GM12878 (cell line): ENCODE measurements around the gene CPEB1. TPM values are rescaled to one million over a fixed set of nuclear protein-coding genes. Genes with fewer than 3 reads are reported as not detected.

Experiments
- ATAC-seq: fragments of 200-7000 bp; cut with Tn5 transposase; 3 replicates; pipeline ENCODE4 v1.9.1; 2020; ENCODE audit warnings: mild to moderate bottlenecking, moderate library complexity
- BruUV-seq: library from RNA; stranded (reverse); fragments of 400-500 nt; replicated peaks from 2 replicates; lab custom pipeline; 2021; lab: Mats Ljungman, UMichigan
- CTCF ChIA-PET: fragments of 300-600 bp; sonication (Branson Sonifier 250); formaldehyde crosslinking; extraction: SDS; loops from one replicate; lab custom pipeline; 2021; ENCODE audit warnings: inconsistent platforms; lab: Yijun Ruan, JAX
- POLR2A ChIA-PET: fragments of 350-600 bp; formaldehyde crosslinking; extraction: SDS; loops from one replicate; lab custom pipeline; 2021; ENCODE audit warnings: inconsistent platforms; lab: Charles Lee
- RAD21 ChIA-PET: fragments of 300-600 bp; sonication (Branson Sonifier 250); formaldehyde crosslinking; loops from one replicate; lab custom pipeline; 2023; ENCODE audit warnings: antibody characterized with exemption; ENCODE audit not compliant: unreplicated experiment; lab: Charles Lee
- SMC1A ChIA-PET: fragments of 300-600 bp; sonication (Branson Sonifier 250); formaldehyde crosslinking; loops from one replicate; lab custom pipeline; 2023; ENCODE audit not compliant: unreplicated experiment, uncharacterized antibody; lab: Charles Lee
- DNase-seq: peaks from one replicate; pipeline ENCODE4 v3.0.0-alpha.2; 2011; ENCODE audit warnings: low read depth, low spot score
- FAIRE-seq: peaks from 3 replicates; lab custom pipeline; 2011; peaks lifted over from hg19 to GRCh38; lab: Jason Lieb, UNC
- H2AFZ ChIP-seq: 2 replicates; pipeline ENCODE4 v1.6.0; 2011; ENCODE audit warnings: low read depth, low read length, control low read depth; ENCODE audit not compliant: control insufficient read depth
- H3K27ac ChIP-seq: 2 replicates; pipeline ENCODE4 v1.5.1; 2011; ENCODE audit warnings: control low read depth; ENCODE audit not compliant: control insufficient read depth, insufficient read depth
- H3K27me3 ChIP-seq, 2 experiments: replicated peaks in 1 of 2; 2 replicates each; pipeline versions ENCODE4 v1.6.0 to v1.6.1; 2011; ENCODE audit warnings: low read length in 1 of 2; ENCODE audit not compliant: control insufficient read depth in 2 of 2, insufficient read depth in 2 of 2
- H3K36me3 ChIP-seq, 2 experiments: 2 replicates each; pipeline ENCODE4 v1.5.1; 2011; ENCODE audit warnings: low read length in 1 of 2; ENCODE audit not compliant: control insufficient read depth in 2 of 2, insufficient read depth in 2 of 2
- H3K4me1 ChIP-seq: 2 replicates; pipeline ENCODE4 v1.6.1; 2011; ENCODE audit warnings: mild to moderate bottlenecking, low read length, moderate library complexity, mixed read lengths; ENCODE audit not compliant: control insufficient read depth, insufficient read depth
- H3K4me2 ChIP-seq: 2 replicates; pipeline ENCODE4 v1.6.0; 2011; ENCODE audit warnings: control low read depth; ENCODE audit not compliant: control insufficient read depth, insufficient read depth
- H3K4me3 ChIP-seq: fragments of 200-600 bp; sonication (generic); 2 replicates; pipeline ENCODE4 v1.5.1; 2016
- H3K79me2 ChIP-seq: 2 replicates; pipeline ENCODE4 v1.6.0; 2011; ENCODE audit warnings: low read length; ENCODE audit not compliant: control insufficient read depth, insufficient read depth
- H3K9ac ChIP-seq: 2 replicates; pipeline ENCODE4 v1.8.0; 2011; ENCODE audit warnings: low read length, control low read depth, mixed read lengths; ENCODE audit not compliant: control insufficient read depth, insufficient read depth
- H3K9me3 ChIP-seq: replicated peaks from 3 replicates; pipeline ENCODE4 v1.5.1; 2011; ENCODE audit warnings: mild to moderate bottlenecking, low read length; ENCODE audit not compliant: control insufficient read depth, insufficient read depth
- H4K20me1 ChIP-seq: 2 replicates; pipeline ENCODE4 v1.6.0; 2011; ENCODE audit not compliant: control insufficient read depth, insufficient read depth
- BCL11A ChIP-seq: IDR thresholded peaks from 2 replicates; pipeline ENCODE4 v1.6.1; 2011; ENCODE audit warnings: low read depth, low read length
- CHD1 ChIP-seq: IDR thresholded peaks from 2 replicates; pipeline ENCODE4 v1.6.1; 2012; ENCODE audit warnings: low read depth, low read length, improper control_type of control experiment
- GABPA ChIP-seq: IDR thresholded peaks from 2 replicates; pipeline ENCODE4 v1.6.1; 2014; ENCODE audit warnings: antibody characterized with exemption, low read depth, mild to moderate bottlenecking, inconsistent platforms
- KLF5 ChIP-seq: fragments of 450-650 bp; IDR thresholded peaks from 2 replicates; pipeline ENCODE4 v1.6.1; 2014; ENCODE audit warnings: mild to moderate bottlenecking; ENCODE audit not compliant: partially characterized antibody
- MXI1 ChIP-seq: fragments of 150-350 bp; IDR thresholded peaks from 2 replicates; pipeline ENCODE4 v1.6.1; 2011; ENCODE audit warnings: low read depth, mild to moderate bottlenecking, inconsistent platforms, low read length, improper control_type of control experiment
- MYC ChIP-seq: IDR thresholded peaks from 2 replicates; pipeline ENCODE4 v1.6.1; 2011; ENCODE audit warnings: mild to moderate bottlenecking, low read length, moderate library complexity, inconsistent platforms; ENCODE audit not compliant: insufficient read depth, insufficient replicate concordance, insufficient read length, severe bottlenecking
- NFYA ChIP-seq: IDR thresholded peaks from 2 replicates; pipeline ENCODE4 v1.6.1; 2011; ENCODE audit warnings: low read depth, mild to moderate bottlenecking, low read length, improper control_type of control experiment, borderline replicate concordance
- RB1 ChIP-seq: fragments of 450-650 bp; formaldehyde crosslinking; IDR thresholded peaks from 2 replicates; pipeline ENCODE4 v1.6.1; 2017; ENCODE audit warnings: mild to moderate bottlenecking, borderline replicate concordance
- RFX5 ChIP-seq: IDR thresholded peaks from 2 replicates; pipeline ENCODE4 v1.6.1; 2011; ENCODE audit warnings: low read depth, low read length, improper control_type of control experiment
- STAT3 ChIP-seq: IDR thresholded peaks from 2 replicates; pipeline ENCODE4 v1.6.1; 2011; ENCODE audit warnings: low read depth, low read length, improper control_type of control experiment
- TCF3 ChIP-seq: IDR thresholded peaks from 2 replicates; pipeline ENCODE4 v1.6.1; 2012; ENCODE audit warnings: low read depth, mild to moderate bottlenecking, low read length, borderline replicate concordance; ENCODE audit not compliant: insufficient read depth
- ZNF217 ChIP-seq: fragments of 450-650 bp; IDR thresholded peaks from 2 replicates; pipeline ENCODE4 v1.6.1; 2017; ENCODE audit warnings: antibody characterized with exemption, mild to moderate bottlenecking
- WGBS: methylation state at CpG from one replicate; pipeline ENCODE4 v1.1.6; 2016; ENCODE audit warnings: low lambda C conversion rate; ENCODE audit not compliant: insufficient replicate concordance, insufficient coverage; ENCODE audit errors: missing lambda C conversion rate; 5-methylcytosine and 5-hydroxymethylcytosine counted together
- in situ Hi-C: fragments of 300-500 bp; cut with MboI; formaldehyde crosslinking; loops from 9 replicates; pipeline ENCODE4 v1.14.3; 2018; ENCODE audit warnings: mixed read lengths
- intact Hi-C: fragments of 100-400 bp; cut with micrococcal nuclease; formaldehyde crosslinking; loops from one replicate; pipeline ENCODE4 v1.14.2; 2022; ENCODE audit not compliant: unreplicated experiment
- polyA plus RNA-seq, 11 experiments: library from polyadenylated mRNA; depleted of rRNA in 4 of 11; unstranded in 6 of 11; stranded (reverse) in 5 of 11; fragments of >200 nt; fragmentation: Nextera tagmentation in 4 of 11; fragmentation: Illumina TruSeq in 1 of 11; extraction: Ambion mirVana in 4 of 11; extraction: Trizol in 1 of 11; gene quantifications; 1 replicate in 1 of 11; 2 replicates in 10 of 11; pipeline versions ENCODE4 v1.2.1 to v1.2.3, GENCODE V29; 2011 to 2016; ENCODE audit warnings: inconsistent platforms in 2 of 11, missing spikeins in 2 of 11, low read depth in 1 of 11
- total RNA-seq, 4 experiments: library from RNA; depleted of rRNA in 3 of 4; stranded (reverse); fragments of >200 nt in 3 of 4; fragmentation: Illumina TruSeq in 1 of 4; extraction: Trizol in 1 of 4; gene quantifications; 2 replicates each; pipeline versions ENCODE4 v1.2.1 to v1.2.3, GENCODE V29; 2013 to 2021
- TF ChIP-seq, protein P1 (sequence below): IDR thresholded peaks from 2 replicates; pipeline ENCODE4 v1.6.1; 2011; ENCODE audit warnings: borderline replicate concordance, low read depth, mild to moderate bottlenecking, moderate library complexity, mixed read lengths, low read length; ENCODE audit not compliant: insufficient read depth; ENCODE audit errors: extremely low read length
- TF ChIP-seq, protein P2 (sequence below): fragments of 450-650 bp; IDR thresholded peaks from 2 replicates; pipeline ENCODE4 v1.6.1; 2018; ENCODE audit warnings: mild to moderate bottlenecking, low read depth, moderate library complexity; ENCODE audit not compliant: partially characterized antibody

Gene CPEB1
- total and polyA plus RNA-seq, 10 of the 15 experiments (the other 5 are each of a cell fraction or from before 2014, with no cell fraction given) = 0.05 to 1.1 (median 0.46) TPM

DNA sequence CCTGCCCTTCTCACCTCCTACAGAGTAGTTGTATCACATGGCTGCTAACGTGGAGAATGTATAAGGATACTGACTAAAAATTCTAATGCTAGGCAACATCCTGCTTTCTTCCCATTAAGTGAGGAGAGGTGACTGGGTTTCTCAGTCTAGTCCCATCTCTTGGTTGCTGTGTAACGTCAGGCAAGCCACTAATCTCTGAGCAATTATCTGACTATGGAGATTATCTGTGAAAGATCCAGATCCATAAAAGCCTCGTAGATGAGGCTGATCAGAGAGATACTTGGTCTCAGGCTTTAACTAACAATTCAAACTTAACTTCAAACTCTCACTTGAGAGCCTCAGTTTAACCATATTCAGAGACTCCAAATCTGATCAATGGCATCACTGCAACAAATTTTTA lies 102.2 kb downstream of the CPEB1 start:
- ChIA-PET POLR2A (no interaction called here), SMC1A (no interaction called here), RAD21 (no interaction called here), CTCF (no interaction called here)
- no peaks in the 10 kb centered on the region for H3K36me3 ChIP-seq
- no peaks in the 10 kb centered on the region for H3K27me3 ChIP-seq
- WGBS = 0% methylated on average over 3 of the region's 3 CpGs
- no peak for DNase-seq
- no peak for FAIRE-seq
- no peak overlapping the region for H3K4me2 ChIP-seq
- no peaks in the 10 kb centered on the region for H4K20me1 ChIP-seq
- H3K27ac ChIP-seq = no peak overlapping the region
- in situ Hi-C loops = loop anchor here (10.0 kb wide), 5 partner anchors 190 to 1250 kb away; partner anchors contain the start of genes FSD2 and WHAMM
- TF ChIP-seq GABPA = no peak
- no peak for TF ChIP-seq MXI1
- TF ChIP-seq BCL11A = no peak
- no peak for TF ChIP-seq RB1
- no TSS peak for BruUV-seq
- H3K9me3 ChIP-seq = no peaks in the 10 kb centered on the region
- peaks cover 10% of the 10 kb centered on the region for H3K79me2 ChIP-seq
- no peak overlapping the region for H2AFZ ChIP-seq
- H3K4me3 ChIP-seq = no peak overlapping the region
- no peak overlapping the region for H3K9ac ChIP-seq
- intact Hi-C loops = no loop called here
- H3K4me1 ChIP-seq = 0 out of 2 replicates have a peak, but pooled peaks cover 3% of the 10 kb centered on the region
- no peak for ATAC-seq

DNA sequence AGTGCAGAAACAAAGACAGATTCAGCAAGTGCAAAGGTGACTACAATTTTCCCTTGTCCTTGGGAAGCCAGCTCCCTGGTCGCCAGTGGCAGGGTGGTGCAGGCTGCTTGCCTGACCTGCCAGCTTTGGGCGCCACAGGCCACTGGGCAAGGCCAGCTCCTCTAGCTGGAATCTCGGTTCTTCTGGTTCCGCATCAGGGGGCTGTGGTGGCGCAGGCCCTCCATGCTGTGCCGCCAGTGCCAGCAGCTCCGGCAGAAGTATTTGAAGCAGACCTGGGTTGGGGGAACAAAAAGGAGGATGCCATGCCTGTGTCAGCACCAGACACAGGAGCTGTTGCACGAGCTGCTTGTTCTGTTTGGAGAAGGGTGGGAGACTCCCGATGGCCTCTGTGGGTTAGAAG lies 102.7 kb downstream of the CPEB1 start:
- FAIRE-seq (no peak), ATAC-seq (no peak), DNase-seq (no peak)
- WGBS = 73% methylated on average over 9 of the region's 9 CpGs
- ChIA-PET POLR2A (no interaction called here), CTCF (no interaction called here), SMC1A (no interaction called here), RAD21 (no interaction called here)
- no peak overlapping the region for H3K27ac ChIP-seq
- H3K27me3 ChIP-seq = no peaks in the 10 kb centered on the region
- H3K79me2 ChIP-seq = peaks cover 16% of the 10 kb centered on the region
- H3K4me3 ChIP-seq = no peak overlapping the region
- in situ Hi-C loops (loop anchor here (10.0 kb wide), 5 partner anchors 190 to 1250 kb away; partner anchors contain the start of genes FSD2 and WHAMM), intact Hi-C loops (loop anchor here (5.0 kb wide), 1 partner anchor 523 kb away; the partner anchor contains the start of gene BTBD1)
- no peak overlapping the region for H2AFZ ChIP-seq
- H3K4me1 ChIP-seq = 0 out of 2 replicates have a peak, but pooled peaks cover 3% of the 10 kb centered on the region
- no peak overlapping the region for H3K9ac ChIP-seq
- no peak overlapping the region for H3K4me2 ChIP-seq
- H4K20me1 ChIP-seq = no peaks in the 10 kb centered on the region
- no TSS peak for BruUV-seq
- no peaks in the 10 kb centered on the region for H3K9me3 ChIP-seq
- no peaks in the 10 kb centered on the region for H3K36me3 ChIP-seq
- TF ChIP-seq TCF3 (no peak), NFYA (no peak), RFX5 (no peak), KLF5 (no peak), CHD1 (no peak), ZNF217 (no peak), MYC (no peak), STAT3 (no peak)
- TF ChIP-seq, protein P1, sequence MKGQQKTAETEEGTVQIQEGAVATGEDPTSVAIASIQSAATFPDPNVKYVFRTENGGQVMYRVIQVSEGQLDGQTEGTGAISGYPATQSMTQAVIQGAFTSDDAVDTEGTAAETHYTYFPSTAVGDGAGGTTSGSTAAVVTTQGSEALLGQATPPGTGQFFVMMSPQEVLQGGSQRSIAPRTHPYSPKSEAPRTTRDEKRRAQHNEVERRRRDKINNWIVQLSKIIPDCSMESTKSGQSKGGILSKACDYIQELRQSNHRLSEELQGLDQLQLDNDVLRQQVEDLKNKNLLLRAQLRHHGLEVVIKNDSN = no peak
- TF ChIP-seq, protein P2, sequence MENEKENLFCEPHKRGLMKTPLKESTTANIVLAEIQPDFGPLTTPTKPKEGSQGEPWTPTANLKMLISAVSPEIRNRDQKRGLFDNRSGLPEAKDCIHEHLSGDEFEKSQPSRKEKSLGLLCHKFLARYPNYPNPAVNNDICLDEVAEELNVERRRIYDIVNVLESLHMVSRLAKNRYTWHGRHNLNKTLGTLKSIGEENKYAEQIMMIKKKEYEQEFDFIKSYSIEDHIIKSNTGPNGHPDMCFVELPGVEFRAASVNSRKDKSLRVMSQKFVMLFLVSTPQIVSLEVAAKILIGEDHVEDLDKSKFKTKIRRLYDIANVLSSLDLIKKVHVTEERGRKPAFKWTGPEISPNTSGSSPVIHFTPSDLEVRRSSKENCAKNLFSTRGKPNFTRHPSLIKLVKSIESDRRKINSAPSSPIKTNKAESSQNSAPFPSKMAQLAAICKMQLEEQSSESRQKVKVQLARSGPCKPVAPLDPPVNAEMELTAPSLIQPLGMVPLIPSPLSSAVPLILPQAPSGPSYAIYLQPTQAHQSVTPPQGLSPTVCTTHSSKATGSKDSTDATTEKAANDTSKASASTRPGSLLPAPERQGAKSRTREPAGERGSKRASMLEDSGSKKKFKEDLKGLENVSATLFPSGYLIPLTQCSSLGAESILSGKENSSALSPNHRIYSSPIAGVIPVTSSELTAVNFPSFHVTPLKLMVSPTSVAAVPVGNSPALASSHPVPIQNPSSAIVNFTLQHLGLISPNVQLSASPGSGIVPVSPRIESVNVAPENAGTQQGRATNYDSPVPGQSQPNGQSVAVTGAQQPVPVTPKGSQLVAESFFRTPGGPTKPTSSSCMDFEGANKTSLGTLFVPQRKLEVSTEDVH = no peak
